ENCODE measurements around the gene TFDP2.

Gene TFDP2

GRCh38 chr3:141965471-141965870 is 183.9 kb downstream of the TFDP2 start (continued):
- no peak for TF ChIP-seq ZNF449 (tag by site-specific recombination; IDR thresholded peaks at IDR 0.05)
- TF ChIP-seq ZBTB1 (tag by site-specific recombination; IDR thresholded peaks at IDR 0.05): no peak

GRCh38 chr3:141963301-141963700 is 186.0 kb downstream of the TFDP2 start:
- Histone ChIP-seq H3K4me3 (ENCODE audit: low read depth, low read length) (no peak overlapping the region), H3K4me1 (ENCODE audit: control insufficient read depth, insufficient read depth, low read length) (no peaks in the 10 kb centered on the region), H3K36me3 (ENCODE audit: control insufficient read depth in 2 of 2, insufficient read depth in 1 of 2, low read length in 2 of 2) (peaks cover 0 to 21% of the 10 kb centered on the region in 2 experiments; a peak in 2 of 3 replicates), H3K9me3 (ENCODE audit: control insufficient read depth, insufficient read depth, low read depth, low read length) (no peaks in the 10 kb centered on the region), H3K27ac (ENCODE audit: extremely low read depth, low read depth, low read length) (no peak overlapping the region)
- POLR2A ChIA-PET: no interaction called here
- TF ChIP-seq ZBTB20 (tag by site-specific recombination; IDR thresholded peaks at IDR 0.05): no peak
- no peak for TF ChIP-seq ZNF692 (tag by site-specific recombination; IDR thresholded peaks at IDR 0.05)
- no peak for TF ChIP-seq PRDM4 (tag by site-specific recombination; IDR thresholded peaks at IDR 0.05)
- no peak for TF ChIP-seq ZNF169 (tag by site-specific recombination; IDR thresholded peaks at IDR 0.05)
- no peak for TF ChIP-seq ZNF121 (tag by site-specific recombination; IDR thresholded peaks at IDR 0.05)
- no peak for TF ChIP-seq ZSCAN18 (tag by site-specific recombination; IDR thresholded peaks at IDR 0.05)
- TF ChIP-seq ZNF791 (tag by site-specific recombination; IDR thresholded peaks at IDR 0.05): no peak
- no peak for TF ChIP-seq ZSCAN16 (tag by site-specific recombination; IDR thresholded peaks at IDR 0.05)
- no peak for TF ChIP-seq ZNF585B (tag by site-specific recombination; IDR thresholded peaks at IDR 0.05)
- TF ChIP-seq ZNF155 (tag by site-specific recombination; IDR thresholded peaks at IDR 0.05): no peak
- CTCF ChIA-PET: interaction anchor here (0.6 to 2.1 kb wide), 7 partner anchors 9 to 871 kb away, joined by 3 to 7 read pairs (median 4); no protein-coding TSS in a partner anchor

- Histone ChIP-seq H3K27ac (ENCODE audit: extremely low read depth, low read depth, low read length) (no peak overlapping the region), H3K4me1 (ENCODE audit: control insufficient read depth, insufficient read depth, low read length) (no peaks in the 10 kb centered on the region), H3K9me3 (ENCODE audit: control insufficient read depth, insufficient read depth, low read depth, low read length) (no peaks in the 10 kb centered on the region), H3K4me3 (ENCODE audit: low read depth, low read length) (no peak overlapping the region), H3K36me3 (ENCODE audit: control insufficient read depth in 2 of 2, insufficient read depth in 1 of 2, low read length in 2 of 2) (peaks cover 0 to 34% of the 10 kb centered on the region in 2 experiments; a peak in 2 of 3 replicates)
- ChIA-PET POLR2A (interaction anchor here (1.1 kb wide), 1 partner anchor 10 kb away, joined by 3 read pairs; no protein-coding TSS in a partner anchor), CTCF (interaction anchor here (1.2 to 1.6 kb wide), 2 partner anchors 166 to 318 kb away, joined by 3 to 4 read pairs; no protein-coding TSS in a partner anchor)
- TF ChIP-seq ZNF658 (tag by site-specific recombination; IDR thresholded peaks at IDR 0.05): no peak
- TF ChIP-seq MZF1 (tag by site-specific recombination; IDR thresholded peaks at IDR 0.05; ENCODE audit: borderline replicate concordance): no peak
- no peak for TF ChIP-seq KLF8 (tag by site-specific recombination; IDR thresholded peaks at IDR 0.05)
- TF ChIP-seq ZNF549 (tag by site-specific recombination; IDR thresholded peaks at IDR 0.05): no peak
- TF ChIP-seq ZBTB17 (tag by site-specific recombination; IDR thresholded peaks at IDR 0.05): no peak
- no peak for TF ChIP-seq ZNF112 (tag by site-specific recombination; IDR thresholded peaks at IDR 0.05)
- TF ChIP-seq ZNF140 (tag by site-specific recombination; IDR thresholded peaks at IDR 0.05): no peak
- no peak for TF ChIP-seq ZNF747 (tag by site-specific recombination; IDR thresholded peaks at IDR 0.05)
These were observed 188.6 kb downstream of the TFDP2 start for GRCh38 chr3:141960731-141961130.
